GM18870 (cell line): ENCODE results near the gene IL34.

Experiments used
- ATAC-seq: cut with Tn5 transposase; IDR thresholded peaks from one replicate; pipeline ENCODE4 v1.9.1; 2021; ENCODE audit warnings: moderate library complexity; ENCODE audit not compliant: unreplicated experiment

IL34 gene

DNA sequence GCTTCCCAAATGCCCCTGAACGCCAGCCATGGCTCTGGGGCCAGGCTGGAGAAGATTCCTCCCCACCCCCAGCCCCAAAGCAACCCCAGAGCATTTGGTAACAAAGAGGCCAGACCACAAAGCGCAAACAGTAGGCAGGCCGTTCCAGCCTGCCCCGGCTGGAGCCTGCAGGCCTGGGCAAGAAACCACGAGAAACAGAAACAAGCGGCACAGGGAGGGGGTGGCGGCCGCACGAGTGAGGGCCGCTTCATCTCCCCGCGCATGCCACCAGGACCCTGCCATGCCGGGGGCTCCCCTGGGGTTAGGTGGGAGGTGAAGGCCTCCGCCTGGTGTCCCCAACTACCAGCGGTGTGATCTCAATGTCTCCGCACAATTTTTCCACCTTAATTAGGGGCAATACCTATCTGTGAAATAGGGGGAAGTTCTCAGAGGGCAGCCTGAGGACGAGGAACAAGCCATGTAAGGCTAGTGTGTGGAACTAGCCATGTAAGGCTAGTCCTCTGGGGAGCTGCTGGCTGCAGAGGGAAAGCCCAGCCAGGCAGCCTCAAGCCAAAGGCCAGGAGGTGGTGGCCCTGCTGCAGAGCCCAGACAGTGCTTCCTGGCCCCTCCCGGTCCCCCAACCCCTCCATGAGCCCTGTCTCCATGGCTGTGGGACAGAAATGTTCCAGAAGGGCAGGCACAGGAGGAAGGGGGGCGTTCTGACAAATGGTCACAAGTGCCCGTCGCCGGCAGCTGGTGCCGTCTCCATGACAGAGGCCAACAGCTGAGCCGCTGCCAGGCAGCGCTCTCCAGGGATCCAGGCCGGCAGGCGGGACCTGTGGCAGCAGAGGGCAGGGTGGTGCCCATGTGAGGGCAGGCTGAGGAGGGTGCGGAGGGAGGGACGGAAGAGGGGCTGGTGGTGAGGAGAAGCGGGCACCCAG, 54.0 kb downstream of the IL34 start:
- no peak for ATAC-seq

GRCh38 chr16:70701036-70701435, 54.7 kb downstream of the IL34 start:
- ATAC-seq: no peak

DNA sequence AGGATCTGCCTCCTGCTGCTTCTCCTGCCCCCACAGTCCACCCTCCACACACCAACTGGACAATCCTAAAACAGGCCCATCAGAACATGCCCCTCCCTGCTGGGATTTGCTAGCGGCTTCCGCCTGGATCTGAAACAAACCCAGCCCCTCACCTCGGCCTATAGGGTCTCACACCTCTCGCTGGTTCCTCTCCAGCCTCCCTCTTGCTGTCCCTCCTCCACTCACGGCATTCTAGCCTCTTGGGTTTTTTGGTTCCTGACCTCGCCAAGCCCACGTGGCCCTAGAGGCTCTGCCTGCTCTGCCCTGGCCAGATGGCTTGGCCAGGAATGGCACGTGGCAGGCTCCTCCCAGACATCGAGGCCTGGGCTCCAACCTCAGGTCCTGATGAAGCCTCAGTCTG, 55.2 kb downstream of the IL34 start:
- ATAC-seq: no peak

DNA sequence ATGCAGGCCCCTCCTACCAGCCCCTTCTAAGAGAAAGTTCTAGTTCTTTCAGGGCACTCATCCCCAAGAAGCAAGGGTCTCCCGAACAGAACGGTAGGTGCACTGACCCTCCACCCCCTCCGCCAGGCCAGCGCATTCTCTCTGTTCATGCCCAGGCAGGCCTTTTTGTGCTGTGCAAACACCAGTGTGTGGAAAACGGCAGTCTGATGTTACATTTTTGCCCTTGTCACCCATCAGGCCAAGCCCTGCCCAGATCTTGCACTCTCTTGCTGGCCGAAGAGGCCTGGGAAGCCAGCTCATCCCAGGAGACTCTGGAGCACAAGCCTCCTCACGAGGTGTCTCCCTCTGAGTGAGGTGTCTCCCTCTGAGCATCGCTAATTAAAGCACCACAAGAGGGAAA, 55.6 kb downstream of the IL34 start:
- ATAC-seq: no peak

DNA sequence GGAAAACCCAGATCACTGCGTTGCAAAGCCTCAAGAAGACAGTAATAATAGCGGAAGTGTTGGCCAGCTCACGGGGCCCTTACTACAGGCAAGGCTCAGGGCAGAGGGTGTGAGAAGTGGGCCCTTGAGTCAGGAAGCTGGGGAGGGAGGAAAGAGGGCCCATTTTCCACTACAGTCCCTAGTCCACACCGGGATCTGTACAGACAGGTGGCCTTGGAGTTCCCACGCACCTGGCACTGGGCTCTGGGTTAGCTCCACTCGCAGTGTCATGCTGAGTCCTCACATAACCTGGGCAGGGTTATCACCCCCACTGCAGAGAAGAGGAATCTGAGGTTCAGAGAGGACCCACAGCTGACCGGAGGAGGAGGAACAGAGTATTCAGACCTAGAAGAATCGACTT, 56.3 kb downstream of the IL34 start:
- ATAC-seq: no peak

DNA sequence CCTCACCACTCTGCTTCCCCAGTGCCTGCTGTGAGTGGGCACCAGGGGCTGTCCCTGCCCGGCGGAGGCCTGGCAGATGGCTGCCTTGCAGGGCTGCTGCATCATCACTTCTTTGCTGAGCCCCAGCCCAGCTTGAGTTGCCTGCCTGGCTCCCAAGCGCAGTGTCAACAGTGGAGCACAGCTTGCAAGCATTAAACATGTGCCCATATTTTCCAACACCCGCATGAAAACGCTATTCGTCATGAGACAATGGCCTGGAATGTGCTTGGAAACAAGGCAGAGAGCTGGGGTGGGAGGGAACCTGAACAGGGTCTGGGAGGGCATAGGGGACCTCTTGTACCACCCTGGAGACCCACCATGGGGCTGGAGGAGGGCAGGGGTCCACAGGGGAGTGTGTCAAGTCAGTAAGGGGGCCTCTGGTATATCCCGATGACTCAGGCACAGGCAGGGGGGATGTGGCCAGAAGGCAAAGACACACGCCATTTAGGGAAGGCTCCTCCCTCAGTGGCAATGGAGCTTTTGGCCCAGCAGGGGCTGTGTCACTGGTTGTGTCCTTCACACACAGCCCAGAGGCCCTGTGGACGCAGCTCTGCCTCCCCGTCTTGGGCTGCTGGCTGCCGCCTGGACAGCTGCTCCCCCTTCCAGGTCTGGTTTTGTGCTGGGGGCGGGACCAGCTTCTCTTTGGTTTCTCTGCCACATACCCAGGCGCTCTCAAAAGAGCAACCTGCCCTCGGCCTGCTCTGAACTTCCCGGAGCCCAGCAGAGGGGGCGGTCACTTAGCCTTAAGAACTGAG, 56.9 kb downstream of the IL34 start:
- no peak for ATAC-seq

- no peak for ATAC-seq
Measured at GRCh38 chr16:70703835-70704381, 57.5 kb downstream of the IL34 start.

DNA sequence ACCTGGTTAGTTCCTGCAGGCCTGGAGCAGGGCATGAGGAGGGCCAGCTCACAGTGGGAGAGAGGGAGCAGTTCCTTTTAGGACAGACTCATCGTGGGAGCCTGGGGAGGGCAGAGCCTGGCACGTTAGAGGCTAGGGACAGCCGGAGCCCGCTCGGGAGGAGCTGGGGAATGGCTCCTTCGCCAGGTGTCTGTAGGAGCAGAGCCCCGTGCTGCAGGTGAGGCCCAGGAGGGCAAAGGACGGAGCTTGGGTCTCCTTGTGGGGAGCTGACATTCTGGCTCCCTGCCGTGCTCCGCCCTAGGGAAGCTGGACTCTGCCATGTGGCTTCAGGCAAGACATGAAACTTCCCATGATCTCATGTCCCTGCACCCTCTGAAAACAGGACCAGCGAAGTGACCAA, 58.2 kb downstream of the IL34 start:
- ATAC-seq: no peak

DNA sequence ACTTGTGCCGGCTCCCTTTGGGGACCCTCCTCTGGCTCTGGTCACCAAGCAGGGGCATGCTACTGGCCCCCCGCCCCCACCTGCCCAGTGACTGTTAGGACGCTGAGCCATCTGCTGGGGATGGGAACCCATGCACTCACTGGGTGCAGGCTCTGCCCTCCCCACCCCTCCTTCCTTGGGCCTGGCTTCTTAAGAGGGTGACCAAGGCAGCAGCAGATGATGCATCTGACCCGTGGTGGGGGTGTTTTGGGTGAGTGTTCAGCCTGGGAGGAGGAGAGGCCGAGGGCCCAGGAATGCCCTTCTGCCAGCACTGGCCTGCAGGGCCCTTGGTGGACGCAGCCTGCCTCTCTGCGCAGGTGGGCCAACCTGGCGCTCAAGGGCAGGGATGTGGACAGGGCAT, 58.7 kb downstream of the IL34 start:
- no peak for ATAC-seq

DNA sequence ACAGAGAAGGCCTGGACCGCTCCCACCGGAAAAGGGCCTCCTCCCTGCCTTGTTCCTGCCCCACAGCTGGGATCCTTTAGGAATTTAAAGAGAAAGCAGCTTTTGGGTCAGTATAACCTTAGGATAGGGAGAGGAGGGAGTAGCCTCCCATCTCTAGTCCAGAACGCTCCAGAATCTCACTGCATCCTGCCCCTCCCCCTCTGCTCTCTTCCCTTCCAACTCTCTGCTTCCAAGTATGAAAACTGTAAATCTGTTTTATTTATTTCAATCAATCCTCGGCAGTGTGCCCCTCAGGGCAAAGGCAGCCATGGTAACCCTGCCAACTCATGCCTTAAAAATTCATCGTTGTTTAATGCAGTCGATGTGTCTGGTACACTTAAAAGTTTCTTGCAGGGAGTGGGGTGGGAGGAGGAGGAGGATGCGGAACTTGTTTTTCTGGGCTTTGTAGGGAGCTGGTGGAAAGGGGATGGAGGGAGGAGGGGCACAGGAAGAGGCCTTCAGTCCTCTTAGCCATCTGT, 60.6 kb downstream of the IL34 start:
- no peak for ATAC-seq

DNA sequence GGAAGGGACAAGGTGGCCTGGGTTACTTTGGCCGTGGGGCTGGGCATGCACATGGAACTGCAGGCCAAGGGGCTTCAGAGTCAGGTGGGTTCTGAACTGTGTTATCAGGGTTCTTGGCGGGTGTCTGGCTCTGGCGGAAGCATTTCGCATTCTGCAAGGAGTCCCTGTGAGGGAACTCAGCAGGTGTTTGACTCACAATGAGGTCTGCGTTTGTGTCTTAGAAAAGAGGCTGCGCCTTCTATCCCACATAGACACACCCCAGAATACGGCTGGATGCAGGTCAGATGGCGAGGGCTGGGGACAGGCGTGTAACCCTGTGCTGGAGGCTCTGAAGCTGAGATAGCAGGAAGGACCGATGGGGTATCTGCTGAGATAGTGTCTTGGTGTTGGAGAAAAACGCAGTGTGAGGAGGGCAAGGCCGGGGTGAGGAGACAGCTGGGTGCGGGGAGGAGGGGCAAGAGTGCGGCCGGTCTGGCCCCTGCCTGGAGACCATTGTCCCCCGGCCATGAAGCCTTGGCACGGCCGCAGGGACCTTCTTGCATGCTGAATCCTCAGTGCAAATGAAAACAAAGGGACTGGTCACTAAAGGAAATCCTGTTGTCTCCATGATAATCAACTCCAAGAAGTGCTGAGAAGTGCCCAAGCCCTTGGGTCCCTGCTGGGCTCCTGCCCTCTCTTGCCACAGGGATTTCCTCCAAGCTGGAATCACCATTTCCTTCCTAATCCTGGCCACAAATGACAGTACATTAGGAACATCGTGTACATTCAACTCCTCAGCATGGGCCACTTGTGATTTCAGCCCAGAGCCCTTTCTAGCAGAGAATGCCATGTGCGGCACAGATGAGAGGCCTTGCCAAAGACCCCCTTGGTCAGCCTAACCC, 62.2 kb downstream of the IL34 start:
- no peak for ATAC-seq

GRCh38 chr16:70709457-70709856, 63.1 kb downstream of the IL34 start:
- ATAC-seq: no peak

GRCh38 chr16:70709942-70710341, 63.6 kb downstream of the IL34 start:
- ATAC-seq: no peak
